Measurements from ENCODE around the gene MAN2A2.

DNA sequence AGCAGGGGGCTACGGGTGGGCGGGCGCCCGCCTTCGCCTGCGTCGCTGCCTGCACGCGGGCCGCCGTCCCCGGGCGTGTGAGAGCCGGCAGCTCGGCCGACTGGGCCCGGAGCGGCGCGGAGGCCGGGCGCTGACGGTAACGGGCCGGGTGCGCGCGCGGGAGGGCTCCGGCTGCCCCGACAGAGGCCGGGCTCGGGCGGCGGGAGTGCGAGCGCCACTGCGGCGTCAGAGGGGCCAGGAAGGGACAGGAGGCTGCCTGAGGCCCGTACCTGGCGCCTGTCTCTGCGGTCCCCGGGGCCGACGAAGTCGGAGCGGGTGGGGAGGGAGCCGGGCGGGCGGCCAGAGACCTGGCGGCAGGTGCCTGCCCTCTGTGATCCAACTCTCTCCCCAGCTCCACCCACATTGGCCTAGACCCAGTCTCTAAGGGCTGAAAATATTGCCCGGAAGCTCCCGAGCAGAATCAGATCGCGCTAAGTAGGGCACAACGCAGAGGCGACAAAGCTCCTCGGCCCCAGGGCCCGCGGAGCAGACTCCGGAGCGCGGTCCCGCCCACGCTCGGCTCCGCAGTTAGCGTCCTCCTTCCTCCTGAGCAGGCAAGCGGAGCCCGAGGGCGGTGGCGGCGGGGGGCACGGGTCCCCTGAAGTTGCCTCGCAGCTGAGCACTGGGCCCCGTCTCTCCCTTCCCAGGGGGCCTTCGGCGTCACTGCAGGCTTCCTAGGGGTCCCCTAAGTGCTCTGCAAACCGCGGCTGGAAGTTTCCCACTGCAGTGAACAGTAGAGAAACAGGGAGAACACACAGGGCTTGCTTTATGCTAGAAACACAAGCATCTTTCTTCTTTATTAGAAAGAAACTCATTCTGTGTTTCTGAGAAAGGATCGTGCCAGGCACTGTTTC, at the start of gene MAN2A2:
- TF ChIP-seq, protein P1, sequence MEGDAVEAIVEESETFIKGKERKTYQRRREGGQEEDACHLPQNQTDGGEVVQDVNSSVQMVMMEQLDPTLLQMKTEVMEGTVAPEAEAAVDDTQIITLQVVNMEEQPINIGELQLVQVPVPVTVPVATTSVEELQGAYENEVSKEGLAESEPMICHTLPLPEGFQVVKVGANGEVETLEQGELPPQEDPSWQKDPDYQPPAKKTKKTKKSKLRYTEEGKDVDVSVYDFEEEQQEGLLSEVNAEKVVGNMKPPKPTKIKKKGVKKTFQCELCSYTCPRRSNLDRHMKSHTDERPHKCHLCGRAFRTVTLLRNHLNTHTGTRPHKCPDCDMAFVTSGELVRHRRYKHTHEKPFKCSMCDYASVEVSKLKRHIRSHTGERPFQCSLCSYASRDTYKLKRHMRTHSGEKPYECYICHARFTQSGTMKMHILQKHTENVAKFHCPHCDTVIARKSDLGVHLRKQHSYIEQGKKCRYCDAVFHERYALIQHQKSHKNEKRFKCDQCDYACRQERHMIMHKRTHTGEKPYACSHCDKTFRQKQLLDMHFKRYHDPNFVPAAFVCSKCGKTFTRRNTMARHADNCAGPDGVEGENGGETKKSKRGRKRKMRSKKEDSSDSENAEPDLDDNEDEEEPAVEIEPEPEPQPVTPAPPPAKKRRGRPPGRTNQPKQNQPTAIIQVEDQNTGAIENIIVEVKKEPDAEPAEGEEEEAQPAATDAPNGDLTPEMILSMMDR (IDR thresholded peaks at IDR 0.05; ENCODE audit: control extremely low read depth in 1 of 3, insufficient read depth in 1 of 3, low read depth in 1 of 3, low read length in 3 of 3), result no peak
- no peak for TF ChIP-seq SP4 (IDR thresholded peaks at IDR 0.05; ENCODE audit: low read length)
- no peak for TF ChIP-seq POLR2A (IDR thresholded peaks at IDR 0.05; ENCODE audit: control extremely low read depth in 1 of 2, low read depth in 2 of 2, low read length in 2 of 2)
- no peak for TF ChIP-seq JUND (IDR thresholded peaks at IDR 0.05; ENCODE audit: low read length)
